ENCODE data around the gene IRF2BPL. TPM values are rescaled to one million over a fixed set of nuclear protein-coding genes. Genes with fewer than 3 reads are reported as not detected.

IRF2BPL gene
- total RNA-seq, 1 experiment from 2014 or later: 113 TPM

DNA sequence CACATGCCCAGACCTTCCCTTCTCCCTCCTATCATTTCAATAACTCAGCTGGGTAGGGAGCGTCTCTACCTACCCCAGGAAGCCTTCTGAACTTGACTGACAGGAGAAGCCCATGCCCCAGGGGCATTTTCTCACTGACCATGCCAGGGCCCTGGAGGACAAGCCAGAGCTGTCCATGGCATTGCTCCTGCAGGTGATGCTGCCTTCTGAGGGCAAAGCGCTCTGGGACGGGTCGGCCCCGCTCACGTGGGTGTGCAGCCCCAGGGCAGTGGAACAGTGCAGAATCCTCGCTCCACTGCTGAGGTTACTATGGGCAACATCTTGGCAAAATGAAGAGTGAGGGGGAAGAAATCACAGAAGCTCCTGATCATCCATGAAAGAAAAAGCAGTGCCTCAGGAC, 41.0 kb upstream of the IRF2BPL start:
- no peak overlapping the region for H3K4me2 ChIP-seq (ENCODE audit: low read length)
- no peak for DNase-seq
- H3K9me2 ChIP-seq (replicated peaks; ENCODE audit: low read length): no peaks in the 10 kb centered on the region
- intact Hi-C loops (cut with micrococcal nuclease): loop anchor here (2.0 kb wide), 1 partner anchor 27 kb away; no protein-coding TSS in a partner anchor
- H3K27ac ChIP-seq (ENCODE audit: low read length): no peak overlapping the region
- ATAC-seq: no peak
- TF ChIP-seq, protein P1, sequence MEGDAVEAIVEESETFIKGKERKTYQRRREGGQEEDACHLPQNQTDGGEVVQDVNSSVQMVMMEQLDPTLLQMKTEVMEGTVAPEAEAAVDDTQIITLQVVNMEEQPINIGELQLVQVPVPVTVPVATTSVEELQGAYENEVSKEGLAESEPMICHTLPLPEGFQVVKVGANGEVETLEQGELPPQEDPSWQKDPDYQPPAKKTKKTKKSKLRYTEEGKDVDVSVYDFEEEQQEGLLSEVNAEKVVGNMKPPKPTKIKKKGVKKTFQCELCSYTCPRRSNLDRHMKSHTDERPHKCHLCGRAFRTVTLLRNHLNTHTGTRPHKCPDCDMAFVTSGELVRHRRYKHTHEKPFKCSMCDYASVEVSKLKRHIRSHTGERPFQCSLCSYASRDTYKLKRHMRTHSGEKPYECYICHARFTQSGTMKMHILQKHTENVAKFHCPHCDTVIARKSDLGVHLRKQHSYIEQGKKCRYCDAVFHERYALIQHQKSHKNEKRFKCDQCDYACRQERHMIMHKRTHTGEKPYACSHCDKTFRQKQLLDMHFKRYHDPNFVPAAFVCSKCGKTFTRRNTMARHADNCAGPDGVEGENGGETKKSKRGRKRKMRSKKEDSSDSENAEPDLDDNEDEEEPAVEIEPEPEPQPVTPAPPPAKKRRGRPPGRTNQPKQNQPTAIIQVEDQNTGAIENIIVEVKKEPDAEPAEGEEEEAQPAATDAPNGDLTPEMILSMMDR (conservative IDR thresholded peaks at IDR 0.05; ENCODE audit: low read depth, low read length): no peak
- no peak for TF ChIP-seq EZH2 (IDR thresholded peaks at IDR 0.05; ENCODE audit: low read length, unreplicated experiment)
- no peak for TF ChIP-seq EZH2phosphoT487 (IDR thresholded peaks at IDR 0.05; ENCODE audit: borderline replicate concordance, low read length)
- no peaks in the 10 kb centered on the region for H4K20me1 ChIP-seq (ENCODE audit: low read length)
- no peaks in the 10 kb centered on the region for H3K36me3 ChIP-seq (ENCODE audit: low read depth, low read length)
- peaks cover 40% of the 10 kb centered on the region for H3K4me1 ChIP-seq (ENCODE audit: insufficient read depth, low read length)
- ChIA-PET CTCF (interaction anchor here (1.7 to 2.4 kb wide), 2 partner anchors 157 to 194 kb away, joined by 12 to 26 read pairs; no protein-coding TSS in a partner anchor), POLR2A (ENCODE audit: unreplicated experiment) (no interaction called here)
- BruUV-seq (replicated peaks): no TSS peak
- H3K9me3 ChIP-seq (ENCODE audit: low read length): no peaks in the 10 kb centered on the region
- no peaks in the 10 kb centered on the region for H3F3A ChIP-seq (ENCODE audit: low read length, unreplicated experiment)
- H3K27me3 ChIP-seq (ENCODE audit: low read length): no peaks in the 10 kb centered on the region
- H3K9ac ChIP-seq (ENCODE audit: low read length): no peak overlapping the region
- H3K79me2 ChIP-seq (ENCODE audit: low read length): no peaks in the 10 kb centered on the region
- H3K4me3 ChIP-seq (ENCODE audit: low read length): no peak overlapping the region
- no peak overlapping the region for H2AFZ ChIP-seq (ENCODE audit: low read length)

DNA sequence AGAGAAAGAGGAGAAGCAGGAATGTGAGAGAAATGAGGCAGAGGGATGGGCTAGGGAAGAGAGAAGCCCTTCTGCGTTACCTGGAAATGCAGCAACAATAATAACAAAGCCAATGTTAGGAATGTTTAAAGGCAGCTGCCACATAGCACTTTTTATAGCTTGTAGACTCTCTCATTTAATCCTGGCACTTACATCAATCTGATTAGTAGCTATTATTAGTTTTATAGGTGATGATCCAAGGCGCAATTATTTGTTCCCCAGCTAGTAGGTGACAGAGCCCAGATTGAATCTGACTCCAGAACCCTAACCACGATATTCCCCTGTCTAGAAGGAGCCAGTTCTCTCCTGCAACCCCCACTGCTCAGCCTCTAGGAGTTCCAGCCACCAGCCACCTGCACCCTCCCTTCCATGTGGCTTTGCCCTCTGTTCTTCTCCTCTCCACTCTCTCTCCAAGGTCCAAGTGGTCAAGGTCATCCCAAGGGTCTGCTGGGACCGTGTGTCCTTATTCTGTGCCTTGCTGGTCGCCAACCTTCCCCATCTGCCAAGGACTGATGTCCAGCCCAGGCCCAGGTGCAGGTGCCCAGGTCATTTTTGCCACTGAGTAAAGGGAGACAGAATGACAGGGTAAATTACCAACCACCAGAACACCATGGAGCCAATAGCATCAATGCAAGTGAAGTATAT, 40.2 kb upstream of the IRF2BPL start:
- ChIA-PET POLR2A (ENCODE audit: unreplicated experiment) (no interaction called here), CTCF (interaction anchor here (0.6 to 1.7 kb wide), 8 partner anchors 9 to 193 kb away, joined by 3 to 10 read pairs (median 4); no protein-coding TSS in a partner anchor)
- Histone ChIP-seq H3K9me2 (replicated peaks; ENCODE audit: low read length) (no peaks in the 10 kb centered on the region), H3K27me3 (ENCODE audit: low read length) (no peaks in the 10 kb centered on the region), H2AFZ (ENCODE audit: low read length) (peak overlapping the region; percentile 60), H3K4me1 (ENCODE audit: insufficient read depth, low read length) (peaks cover 40% of the 10 kb centered on the region), H3K27ac (ENCODE audit: low read length) (no peak overlapping the region), H3K79me2 (ENCODE audit: low read length) (no peaks in the 10 kb centered on the region), H3K9me3 (ENCODE audit: low read length) (no peaks in the 10 kb centered on the region), H3K9ac (ENCODE audit: low read length) (no peak overlapping the region), H3K36me3 (ENCODE audit: low read depth, low read length) (no peaks in the 10 kb centered on the region), H3K4me3 (ENCODE audit: low read length) (no peak overlapping the region), H3K4me2 (ENCODE audit: low read length) (peak overlapping the region; percentile 19), H4K20me1 (ENCODE audit: low read length) (no peaks in the 10 kb centered on the region), H3F3A (ENCODE audit: low read length, unreplicated experiment) (no peaks in the 10 kb centered on the region)
- peak; percentile 1; the same call in 1 of the 2 replicates for ATAC-seq
- no TSS peak for BruUV-seq (replicated peaks)
- DNase-seq: no peak
- intact Hi-C loops (cut with micrococcal nuclease): loop anchor here (1.0 to 2.0 kb wide), 2 partner anchors 26 to 40 kb away; partner anchors contain the start of gene IRF2BPL
- TF ChIP-seq EZH2phosphoT487 (IDR thresholded peaks at IDR 0.05; ENCODE audit: borderline replicate concordance, low read length): no peak
- TF ChIP-seq EZH2 (IDR thresholded peaks at IDR 0.05; ENCODE audit: low read length, unreplicated experiment): no peak
- TF ChIP-seq, protein P1 (conservative IDR thresholded peaks at IDR 0.05; ENCODE audit: low read depth, low read length): no peak

All from PC-3 (cell line).